Adrenal gland (tissue), 5 donors: ENCODE data around the gene VPS36.

Experiments
- POLR2A ChIP-seq, 2 donors: fragments of 450-650 bp; IDR thresholded peaks; one replicate each; pipeline ENCODE4 v1.6.1; 2017; ENCODE audit warnings: antibody characterized with exemption in 2 of 2, mild to moderate bottlenecking in 2 of 2, moderate library complexity in 1 of 2
- TF ChIP-seq, protein P1 (sequence below), 6 experiments: fragments of 450-650 bp in 4 of 6; fragments of 200-600 bp in 2 of 6; sonication (generic) in 1 of 6; IDR thresholded peaks; 1 replicate in 5 of 6; 2 replicates in 1 of 6; pipeline versions ENCODE4 v1.5.1 to v1.8.0; 2016 to 2021; ENCODE audit warnings: antibody characterized with exemption in 6 of 6, mild to moderate bottlenecking in 2 of 6, moderate library complexity in 1 of 6
- donor health status: DM: no; HTN: no; CAD: no.

DNA sequence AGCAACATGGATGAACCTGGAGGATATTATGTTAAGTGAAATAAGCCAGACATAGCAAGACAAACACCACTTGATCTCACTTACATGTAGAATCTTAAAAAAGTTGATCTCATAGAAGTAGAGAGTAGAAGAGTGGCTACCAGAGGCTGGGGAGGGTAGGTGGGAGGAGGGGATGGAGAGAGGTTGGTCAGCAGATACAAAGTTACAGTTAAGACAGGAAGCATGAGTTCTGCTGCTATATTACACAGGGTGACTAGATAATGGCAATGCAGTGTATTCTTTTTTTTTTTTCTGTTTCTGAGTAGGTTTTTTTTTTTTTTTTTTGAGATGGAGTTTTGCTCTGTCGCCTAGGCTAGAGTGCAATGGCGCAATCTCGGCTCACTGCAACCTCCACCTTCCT, 29.2 kb downstream of the VPS36 start:
- no peak for TF ChIP-seq POLR2A (IDR thresholded peaks at IDR 0.05)
- TF ChIP-seq, protein P1, sequence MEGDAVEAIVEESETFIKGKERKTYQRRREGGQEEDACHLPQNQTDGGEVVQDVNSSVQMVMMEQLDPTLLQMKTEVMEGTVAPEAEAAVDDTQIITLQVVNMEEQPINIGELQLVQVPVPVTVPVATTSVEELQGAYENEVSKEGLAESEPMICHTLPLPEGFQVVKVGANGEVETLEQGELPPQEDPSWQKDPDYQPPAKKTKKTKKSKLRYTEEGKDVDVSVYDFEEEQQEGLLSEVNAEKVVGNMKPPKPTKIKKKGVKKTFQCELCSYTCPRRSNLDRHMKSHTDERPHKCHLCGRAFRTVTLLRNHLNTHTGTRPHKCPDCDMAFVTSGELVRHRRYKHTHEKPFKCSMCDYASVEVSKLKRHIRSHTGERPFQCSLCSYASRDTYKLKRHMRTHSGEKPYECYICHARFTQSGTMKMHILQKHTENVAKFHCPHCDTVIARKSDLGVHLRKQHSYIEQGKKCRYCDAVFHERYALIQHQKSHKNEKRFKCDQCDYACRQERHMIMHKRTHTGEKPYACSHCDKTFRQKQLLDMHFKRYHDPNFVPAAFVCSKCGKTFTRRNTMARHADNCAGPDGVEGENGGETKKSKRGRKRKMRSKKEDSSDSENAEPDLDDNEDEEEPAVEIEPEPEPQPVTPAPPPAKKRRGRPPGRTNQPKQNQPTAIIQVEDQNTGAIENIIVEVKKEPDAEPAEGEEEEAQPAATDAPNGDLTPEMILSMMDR (IDR thresholded peaks at IDR 0.05), result no peak
